Stimulated activated CD8-positive, alpha-beta memory T cell treated with anti-CD3 and anti-CD28 coated beads, Interleukin-7, amount 100 ng/mL, for 4 hours (primary cell): ENCODE results near the gene COX11.
A peak's percentile ranks its signal among the peaks of the same experiment; 100 is the strongest.

ENCODE experiments used
- DNase-seq, 2 donors: peaks; one replicate each; pipeline ENCODE4 v3.0.0-alpha.2; 2020; ENCODE audit warnings: low read depth in 2 of 2

The COX11 gene, protein sequence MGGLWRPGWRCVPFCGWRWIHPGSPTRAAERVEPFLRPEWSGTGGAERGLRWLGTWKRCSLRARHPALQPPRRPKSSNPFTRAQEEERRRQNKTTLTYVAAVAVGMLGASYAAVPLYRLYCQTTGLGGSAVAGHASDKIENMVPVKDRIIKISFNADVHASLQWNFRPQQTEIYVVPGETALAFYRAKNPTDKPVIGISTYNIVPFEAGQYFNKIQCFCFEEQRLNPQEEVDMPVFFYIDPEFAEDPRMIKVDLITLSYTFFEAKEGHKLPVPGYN

GRCh38 chr17:54968262-54968987 lies at the start of gene COX11, which contains the start of gene STXBP4:
TSS of gene COX11 (minus strand) at chr17:54968654. CDS start at chr17:54968646, 8 bp downstream.
TSS of gene STXBP4 (plus strand) at chr17:54968765. CDS start at chr17:54986220, 17,455 bp downstream.
- DNase-seq = peak; percentile 87 to 88

GRCh38 chr17:55005520-55005919 lies 37.1 kb upstream of the COX11 start:
- no peak for DNase-seq

DNA sequence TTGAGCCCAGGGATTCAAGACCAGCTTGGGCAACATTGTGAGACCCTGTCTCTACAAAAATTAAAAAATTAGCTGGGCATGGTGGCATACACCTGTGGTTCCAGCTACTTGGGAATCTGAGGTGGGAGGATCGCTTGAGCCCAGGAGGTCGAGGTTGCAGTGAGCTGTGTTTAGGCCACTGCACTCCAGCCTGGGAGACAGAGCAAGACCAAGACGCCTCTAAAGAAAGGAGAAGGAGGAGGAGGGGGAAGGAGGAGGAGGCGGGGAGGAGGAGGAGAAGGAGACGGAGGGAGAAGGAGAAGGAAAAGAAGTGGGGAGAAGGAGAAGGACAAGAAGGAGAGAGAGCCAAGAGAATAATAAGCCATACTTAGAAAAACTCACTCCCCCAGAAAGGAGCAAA lies 36.0 kb upstream of the COX11 start:
- DNase-seq = no peak

GRCh38 chr17:55002458-55002857 lies 34.0 kb upstream of the COX11 start:
- no peak for DNase-seq

DNA sequence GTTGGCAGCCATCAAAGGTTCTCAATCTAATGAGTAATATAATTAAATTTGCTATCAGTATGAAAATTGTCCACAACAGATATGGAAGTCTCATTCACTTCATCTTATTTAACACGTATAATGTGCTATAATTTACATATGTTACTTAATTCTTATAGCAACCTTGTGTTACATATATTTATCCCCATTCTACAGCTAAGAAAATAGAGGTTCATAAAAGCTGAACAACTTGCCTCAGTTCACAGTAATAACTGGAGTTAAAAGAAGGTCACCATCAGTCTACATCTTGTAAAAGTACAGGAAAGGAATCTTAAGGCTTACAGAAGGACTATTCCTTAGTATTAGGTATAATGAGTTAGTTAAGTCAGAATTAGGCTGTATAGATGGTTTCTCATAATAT lies 28.0 kb upstream of the COX11 start:
- DNase-seq = no peak

DNA sequence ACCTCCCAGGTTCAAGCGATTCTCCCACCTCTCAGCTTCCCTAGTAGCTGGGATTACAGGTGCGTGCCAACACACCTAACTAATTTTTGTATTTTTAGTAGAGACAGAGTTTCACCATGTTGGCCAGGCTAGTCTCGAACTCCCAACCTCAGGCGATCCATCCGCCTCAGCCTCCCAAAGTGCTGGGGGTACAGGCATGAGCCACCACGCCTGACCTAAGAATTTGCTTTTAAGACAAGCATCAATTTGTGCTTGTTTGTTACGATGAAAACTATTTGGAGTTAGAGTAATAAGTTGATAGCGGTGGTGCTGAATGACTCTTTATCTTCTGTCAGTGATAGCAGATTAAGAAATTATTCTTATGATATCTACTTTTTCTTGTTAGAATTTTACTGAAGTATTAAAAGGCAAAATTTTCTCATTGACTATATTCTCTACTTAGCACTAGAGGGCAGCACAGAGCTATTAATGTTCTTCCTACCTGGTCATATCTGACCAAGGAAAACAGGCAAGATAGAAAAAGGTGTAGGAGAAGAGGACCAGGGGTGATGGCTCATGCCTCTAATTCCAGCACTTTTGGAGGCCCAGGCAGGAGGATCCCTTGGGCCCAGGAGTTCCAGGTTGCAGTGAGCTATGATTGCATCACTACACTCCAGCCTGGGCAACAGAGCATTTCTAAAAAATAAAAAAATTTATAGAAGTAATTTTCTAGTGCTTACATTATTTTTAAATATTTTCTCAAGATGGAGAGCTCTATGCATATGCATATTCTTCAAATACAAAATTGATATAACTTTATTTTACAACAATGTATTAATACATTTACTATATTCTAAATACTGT lies 24.6 kb upstream of the COX11 start:
- DNase-seq = no peak

GRCh38 chr17:54991567-54991966 lies 23.1 kb upstream of the COX11 start:
- no peak for DNase-seq

- no peak for DNase-seq
Observed at GRCh38 chr17:54990118-54990517, 21.7 kb upstream of the COX11 start.

DNA sequence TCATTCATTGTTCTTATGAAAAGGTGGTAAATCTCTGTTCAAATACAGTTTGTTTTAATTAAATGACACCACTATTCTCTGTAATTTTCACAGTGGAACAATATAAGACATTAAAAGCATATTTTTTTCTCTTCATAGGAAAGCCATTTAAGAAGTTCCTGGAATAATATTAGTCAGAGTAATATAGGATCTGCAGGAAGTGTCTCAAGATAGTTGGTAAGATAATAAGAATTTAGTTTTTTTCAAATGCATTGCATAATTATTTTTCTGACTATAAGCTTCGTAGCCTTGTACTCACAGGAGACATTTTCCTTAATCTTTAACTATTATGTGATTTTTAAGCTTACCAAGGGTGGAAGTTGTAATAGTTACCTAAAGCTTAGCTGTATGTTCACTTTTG lies 17.0 kb upstream of the COX11 start:
- DNase-seq = no peak

GRCh38 chr17:54983260-54983659 lies 14.8 kb upstream of the COX11 start:
- DNase-seq = no peak

DNA sequence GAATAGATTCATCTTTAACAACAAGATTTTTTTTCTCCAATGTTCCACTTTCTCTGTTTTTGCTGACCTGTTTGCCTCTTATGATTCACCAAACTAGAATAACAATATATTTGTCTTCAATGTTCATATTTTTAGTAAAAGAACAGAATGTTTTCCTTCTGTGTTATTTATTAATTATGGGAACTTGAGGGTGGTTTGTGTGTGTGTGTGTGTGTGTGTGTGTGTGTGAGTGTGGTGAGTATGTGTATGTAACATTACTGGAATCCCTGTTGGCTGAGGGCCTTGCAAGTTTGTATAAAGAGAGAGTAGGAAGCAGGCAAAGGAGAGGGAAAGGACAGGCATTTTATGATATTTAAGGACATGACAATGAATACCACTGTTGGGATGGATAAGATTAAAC lies 13.9 kb upstream of the COX11 start:
- DNase-seq = no peak

- DNase-seq = no peak
Observed at GRCh38 chr17:54980375-54980774, 11.9 kb upstream of the COX11 start.

- no peak for DNase-seq
Observed at GRCh38 chr17:54979657-54980056, 11.2 kb upstream of the COX11 start.

DNA sequence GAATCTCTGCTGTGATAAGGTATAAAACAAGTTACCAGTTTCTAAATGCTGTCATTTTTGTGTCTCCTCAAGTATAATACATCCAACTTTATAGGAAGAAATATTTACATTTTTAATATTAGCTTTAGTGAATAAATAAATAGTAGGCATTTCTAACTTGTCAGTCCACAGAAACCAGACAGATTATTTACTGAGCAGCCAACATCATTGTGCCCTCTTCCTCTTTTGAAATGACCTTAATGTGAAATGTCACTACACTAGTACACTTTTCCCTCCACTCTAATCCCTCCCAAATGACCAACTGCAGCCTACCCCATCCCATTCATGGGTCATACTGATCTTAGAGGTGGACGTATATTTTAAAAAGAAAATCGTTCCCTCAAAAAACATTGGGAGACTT lies 9.3 kb upstream of the COX11 start:
- no peak for DNase-seq

DNA sequence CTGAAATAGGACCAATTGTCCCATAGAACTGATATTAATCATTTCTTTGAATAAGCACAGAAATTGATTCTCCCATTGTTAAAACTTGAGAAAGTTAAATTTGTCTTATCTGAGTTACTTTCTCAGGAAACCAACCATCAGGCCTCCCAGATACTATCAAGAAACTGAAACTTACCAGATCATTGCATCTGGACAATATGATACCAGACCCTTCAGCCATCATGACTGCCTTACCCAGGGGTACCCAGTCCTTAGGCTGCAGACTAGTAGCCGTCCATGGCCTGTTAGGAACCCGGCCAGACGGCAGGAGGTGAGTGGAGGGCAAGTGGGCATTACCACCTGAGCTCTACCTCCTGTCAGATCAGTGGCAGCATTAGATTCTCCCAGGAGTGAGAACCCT lies 7.9 kb upstream of the COX11 start:
- DNase-seq = no peak

GRCh38 chr17:54974759-54975158 lies 6.3 kb upstream of the COX11 start:
- no peak for DNase-seq

DNA sequence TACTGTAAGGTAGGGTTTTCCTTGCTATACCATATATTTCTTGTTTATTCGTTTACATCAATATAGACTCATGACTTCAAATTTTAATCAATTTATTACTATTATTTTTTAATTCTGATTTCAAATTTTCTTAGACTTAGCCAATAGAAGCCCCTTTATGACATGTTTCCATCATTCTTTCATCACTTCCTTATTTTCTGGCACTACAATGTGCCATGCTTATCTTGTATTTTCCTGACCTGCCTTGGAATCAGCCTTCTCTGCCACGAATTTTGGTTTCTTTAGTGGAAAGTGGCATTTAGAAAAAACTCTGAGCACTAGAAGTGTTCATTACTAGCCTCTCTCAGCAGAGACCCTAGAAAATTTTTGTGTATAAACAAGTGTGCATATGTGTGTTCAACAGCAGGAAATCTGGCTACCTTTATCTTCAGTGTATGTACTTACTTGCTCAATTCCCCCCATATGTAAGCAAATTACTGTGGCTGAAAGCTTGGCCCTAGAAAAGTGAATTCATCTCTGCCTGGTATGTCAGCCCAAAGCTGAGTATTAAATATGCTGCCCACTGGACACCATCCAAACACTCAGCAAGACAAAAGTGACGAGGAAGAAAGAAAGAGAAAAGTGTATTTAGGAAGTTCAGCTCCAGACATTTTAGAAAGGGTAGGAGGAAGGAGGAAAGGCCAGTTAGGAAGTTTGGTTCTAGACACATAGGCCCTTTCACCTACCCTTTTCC lies 4.1 kb upstream of the COX11 start:
- no peak for DNase-seq

DNA sequence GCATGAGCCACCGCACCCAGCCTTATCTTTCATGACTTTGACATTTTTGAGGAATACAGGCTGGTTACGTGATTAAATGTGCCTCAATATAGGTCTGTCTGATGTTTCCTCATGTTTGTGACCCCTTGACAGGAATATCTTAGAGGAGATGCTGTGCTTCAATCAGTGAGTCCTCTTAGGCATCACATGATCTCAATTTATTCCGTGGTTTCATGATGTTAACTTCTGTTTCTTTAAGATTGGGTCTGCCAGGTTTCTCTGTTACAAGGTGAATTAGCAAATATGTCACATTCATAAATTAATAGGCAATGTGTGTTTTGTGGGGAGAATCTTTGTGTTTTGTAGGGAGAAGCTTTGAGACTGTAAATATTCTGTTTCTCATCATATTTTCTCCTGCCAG lies 3.4 kb upstream of the COX11 start:
- no peak for DNase-seq

DNA sequence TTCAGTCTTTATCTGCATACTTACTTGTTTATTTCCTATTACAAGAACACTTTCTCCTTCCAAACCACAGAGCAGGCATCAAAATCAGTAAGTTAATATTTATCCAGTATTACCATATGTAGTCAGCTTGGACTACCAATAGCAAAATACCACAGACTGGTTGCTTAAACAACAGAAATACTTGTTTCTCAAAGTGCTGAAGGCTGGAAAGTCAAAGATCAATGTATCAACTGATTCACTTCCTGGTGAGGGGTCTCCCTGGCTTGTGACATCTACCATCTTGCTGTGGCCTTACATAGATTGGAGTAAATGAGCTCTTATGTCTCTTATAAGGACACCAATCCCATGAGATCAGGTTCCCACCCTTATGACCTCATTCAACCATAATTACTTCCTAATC lies 2.7 kb upstream of the COX11 start:
- DNase-seq = no peak

- no peak for DNase-seq
Observed at GRCh38 chr17:54969658-54970572, 1.5 kb upstream of the COX11 start.

DNA sequence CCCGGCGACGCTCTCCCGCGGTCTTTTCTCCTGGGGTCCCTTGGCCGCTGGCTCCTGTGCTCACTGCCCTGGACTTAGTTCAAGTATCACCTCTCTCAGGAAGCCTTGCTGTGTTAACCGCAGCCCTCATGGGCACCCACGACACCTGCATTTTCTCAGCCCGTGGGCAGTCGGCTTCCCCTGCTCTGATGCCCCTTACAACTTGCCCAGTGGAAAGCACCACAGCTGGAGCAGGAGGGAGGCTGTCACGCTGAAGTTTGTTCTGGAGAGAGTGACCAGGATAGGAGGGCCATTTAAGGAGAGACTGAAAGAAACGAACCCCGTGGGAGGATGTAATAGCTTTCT lies 506 bp upstream of the COX11 start:
- DNase-seq = peak in 1 of 2 donors; percentile 14
